GM23248 (cell line): ENCODE data around the gene FIGNL1. TPM values are rescaled to one million over a fixed set of nuclear protein-coding genes. Genes with fewer than 3 reads are reported as not detected.

Source experiments
- DNase-seq: peaks from one replicate; pipeline ENCODE4 v3.0.0-alpha.2; 2015
- H2AFZ ChIP-seq: fragments of 200-600 bp; sonication (generic); 2 replicates; pipeline ENCODE4 v1.6.1; 2016; ENCODE audit warnings: antibody characterized with exemption
- H3F3A ChIP-seq: fragments of 200-600 bp; sonication (generic); 2 replicates; pipeline ENCODE4 v1.6.1; 2016; ENCODE audit warnings: mild to moderate bottlenecking, antibody characterized with exemption, mixed run types; ENCODE audit not compliant: insufficient read depth
- H3K27ac ChIP-seq: fragments of 200-600 bp; sonication (generic); 2 replicates; pipeline ENCODE4 v1.5.1; 2016; ENCODE audit warnings: mild to moderate bottlenecking
- H3K27me3 ChIP-seq: fragments of 200-600 bp; sonication (generic); replicated peaks from 2 replicates; pipeline ENCODE4 v1.6.1; 2016; ENCODE audit warnings: mild to moderate bottlenecking; ENCODE audit not compliant: insufficient read depth
- H3K36me3 ChIP-seq: fragments of 200-600 bp; sonication (generic); 2 replicates; pipeline ENCODE4 v1.6.1; 2016; ENCODE audit warnings: low read depth, mild to moderate bottlenecking
- H3K4me1 ChIP-seq: fragments of 200-600 bp; sonication (generic); 2 replicates; pipeline ENCODE4 v1.6.1; 2016; ENCODE audit warnings: mild to moderate bottlenecking; ENCODE audit not compliant: insufficient read depth
- H3K4me2 ChIP-seq: fragments of 200-600 bp; sonication (generic); one replicate; pipeline ENCODE4 v1.6.1; 2016; ENCODE audit warnings: mild to moderate bottlenecking; ENCODE audit not compliant: unreplicated experiment
- H3K4me3 ChIP-seq: fragments of 200-600 bp; sonication (generic); 2 replicates; pipeline ENCODE4 v1.5.1; 2016; ENCODE audit warnings: mild to moderate bottlenecking
- H3K79me2 ChIP-seq: fragments of 200-600 bp; sonication (generic); 2 replicates; pipeline ENCODE4 v1.6.1; 2016; ENCODE audit warnings: mild to moderate bottlenecking; ENCODE audit not compliant: insufficient read depth
- H3K9ac ChIP-seq: fragments of 200-600 bp; sonication (generic); 2 replicates; pipeline ENCODE4 v1.6.1; 2016; ENCODE audit warnings: mild to moderate bottlenecking
- H3K9me2 ChIP-seq: fragments of 200-600 bp; sonication (generic); 2 replicates; pipeline ENCODE4 v1.6.1; 2016; ENCODE audit warnings: mixed run types, mild to moderate bottlenecking, moderate library complexity; ENCODE audit not compliant: insufficient read depth
- H3K9me3 ChIP-seq: fragments of 200-600 bp; sonication (generic); one replicate; pipeline ENCODE4 v1.6.1; 2017; ENCODE audit warnings: low read depth
- H4K20me1 ChIP-seq: fragments of 200-600 bp; sonication (generic); 2 replicates; pipeline ENCODE4 v1.6.0; 2016; ENCODE audit not compliant: insufficient read depth
- EZH2 ChIP-seq: fragments of 200-600 bp; sonication (generic); IDR thresholded peaks from 2 replicates; pipeline ENCODE4 v1.6.1; 2018; ENCODE audit warnings: antibody characterized with exemption, mild to moderate bottlenecking; ENCODE audit not compliant: insufficient read depth, poor library complexity, severe bottlenecking
- EZH2phosphoT487 ChIP-seq: fragments of 200-600 bp; sonication (generic); IDR thresholded peaks from 2 replicates; pipeline ENCODE4 v1.6.1; 2018; ENCODE audit warnings: antibody characterized with exemption, moderate library complexity, mild to moderate bottlenecking, low read depth; ENCODE audit not compliant: insufficient read depth
- WGBS, 2 experiments: methylation state at CpG; one replicate each; pipeline ENCODE4 v1.1.6; 2015 to 2017; ENCODE audit warnings: low lambda C conversion rate in 2 of 2, low coverage in 1 of 2; ENCODE audit errors: missing lambda C conversion rate in 2 of 2; 5-methylcytosine and 5-hydroxymethylcytosine counted together
- in situ Hi-C: fragments of 300-500 bp; cut with MboI; formaldehyde crosslinking; loops from 2 replicates; pipeline ENCODE4 v1.15.0; 2020
- polyA plus RNA-seq: library from polyadenylated mRNA; unstranded; fragments of >200 nt; fragmentation: Nextera tagmentation; extraction: Ambion mirVana; gene quantifications from 2 replicates; pipeline ENCODE4 v1.2.1, GENCODE V29; 2016
- total RNA-seq: library from RNA; depleted of rRNA; stranded (reverse); fragments of >200 nt; shearing (Covaris generic); gene quantifications from 2 replicates; pipeline ENCODE4 v1.2.3, GENCODE V29; 2014

Gene FIGNL1
- total and polyA plus RNA-seq, 2 experiments from 2014 or later, result 8.4 to 20.2 TPM

- TF ChIP-seq EZH2phosphoT487 (no peak), EZH2 (no peak)
- Histone ChIP-seq H3K9ac (no peak overlapping the region), H3K4me3 (no peak overlapping the region), H3K79me2 (no peaks in the 10 kb centered on the region), H3K9me2 (no peaks in the 10 kb centered on the region), H4K20me1 (no peaks in the 10 kb centered on the region), H3F3A (peaks cover 9% of the 10 kb centered on the region), H3K4me2 (no peak overlapping the region), H3K4me1 (peaks cover 17% of the 10 kb centered on the region), H3K36me3 (no peaks in the 10 kb centered on the region), H3K9me3 (no peaks in the 10 kb centered on the region), H3K27me3 (no peaks in the 10 kb centered on the region), H2AFZ (no peak overlapping the region), H3K27ac (no peak overlapping the region)
- WGBS, 2 experiments, result 19 to 26% methylated on average over 4 of the region's 4 CpGs
- DNase-seq, result no peak
- in situ Hi-C loops, result no loop called here
Observed at GRCh38 chr7:50431722-50432305, 18.3 kb downstream of the FIGNL1 start.

DNA sequence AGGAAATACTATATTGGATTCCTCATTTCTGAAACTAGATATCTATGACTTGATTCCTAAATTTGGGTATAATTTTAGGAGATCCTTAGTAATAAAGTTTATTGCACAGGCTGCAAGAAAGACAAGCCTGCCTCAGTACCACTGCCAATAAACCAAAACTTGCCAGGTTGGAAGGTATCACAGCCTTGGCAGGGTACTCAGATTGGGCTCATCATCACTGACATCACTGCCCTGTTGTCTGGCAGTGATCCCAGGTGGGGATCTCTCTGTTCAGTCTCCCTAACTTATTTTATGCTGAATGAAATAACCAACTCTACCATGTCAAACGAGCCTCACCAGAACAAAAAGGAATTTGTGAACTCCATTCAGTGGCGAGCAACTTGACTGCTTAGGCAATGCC lies 18.8 kb downstream of the FIGNL1 start:
- Histone ChIP-seq H3K4me1 (peaks cover 12% of the 10 kb centered on the region), H3K4me2 (no peak overlapping the region), H4K20me1 (no peaks in the 10 kb centered on the region), H3K9me3 (no peaks in the 10 kb centered on the region), H3K27ac (no peak overlapping the region), H2AFZ (no peak overlapping the region), H3K79me2 (no peaks in the 10 kb centered on the region), H3K36me3 (no peaks in the 10 kb centered on the region), H3F3A (peaks cover 6% of the 10 kb centered on the region), H3K4me3 (no peak overlapping the region), H3K27me3 (no peaks in the 10 kb centered on the region), H3K9me2 (no peaks in the 10 kb centered on the region), H3K9ac (no peak overlapping the region)
- in situ Hi-C loops, result no loop called here
- TF ChIP-seq EZH2phosphoT487 (no peak), EZH2 (no peak)
- WGBS, 2 experiments, result 52 to 63% methylated on average over 2 of the region's 2 CpGs
- no peak for DNase-seq

DNA sequence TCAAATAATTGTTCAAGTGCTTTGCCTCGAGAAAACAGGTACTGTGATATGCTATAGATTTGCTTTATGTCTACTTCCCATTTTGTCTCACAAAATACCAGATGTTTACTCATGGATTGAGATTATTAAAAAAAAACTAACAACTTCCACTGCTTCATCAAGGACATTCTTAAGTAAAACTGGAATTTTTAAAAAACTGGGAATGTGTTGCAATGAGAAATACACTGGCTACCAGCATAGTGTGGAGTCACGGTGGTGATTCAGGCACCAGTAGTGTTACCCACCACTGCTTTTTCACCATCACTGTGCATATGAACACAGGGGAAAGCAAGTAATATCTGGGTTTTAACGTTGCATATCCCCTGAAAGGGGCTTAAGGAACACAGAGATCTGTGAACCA lies 21.2 kb downstream of the FIGNL1 start:
- Histone ChIP-seq H3K27me3 (no peaks in the 10 kb centered on the region), H3K36me3 (no peaks in the 10 kb centered on the region), H3K4me3 (no peak overlapping the region), H4K20me1 (no peaks in the 10 kb centered on the region), H3K9me3 (no peaks in the 10 kb centered on the region), H3K4me1 (no peaks in the 10 kb centered on the region), H3F3A (no peaks in the 10 kb centered on the region), H3K4me2 (no peak overlapping the region), H2AFZ (no peak overlapping the region), H3K9ac (no peak overlapping the region), H3K9me2 (no peaks in the 10 kb centered on the region), H3K79me2 (no peaks in the 10 kb centered on the region), H3K27ac (no peak overlapping the region)
- in situ Hi-C loops, result no loop called here
- TF ChIP-seq EZH2 (no peak), EZH2phosphoT487 (no peak)
- no peak for DNase-seq
- 75 to 78% methylated on average over 3 of the region's 3 CpGs for WGBS, 2 experiments

DNA sequence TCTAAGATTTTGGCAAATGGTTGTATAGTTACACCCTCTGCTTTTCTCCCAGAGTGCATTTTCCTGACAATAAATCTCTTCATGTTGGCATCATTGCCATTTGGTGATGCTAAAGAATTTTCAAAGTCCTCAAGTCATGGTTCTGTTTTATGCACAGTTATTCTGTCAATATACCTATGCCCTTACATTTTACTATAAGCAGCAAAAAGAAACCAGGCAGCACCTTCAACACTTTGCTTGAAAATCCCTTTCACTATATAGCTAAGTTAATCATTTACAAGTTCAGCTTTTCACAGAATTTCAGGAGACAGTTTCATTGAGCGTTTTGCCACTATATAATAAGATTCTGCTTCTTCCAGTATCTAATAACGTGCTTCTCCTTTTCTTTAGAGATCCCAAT lies 22.6 kb downstream of the FIGNL1 start:
- Histone ChIP-seq H3K27ac (no peak overlapping the region), H3K9me3 (no peaks in the 10 kb centered on the region), H3K4me2 (no peak overlapping the region), H2AFZ (no peak overlapping the region), H3K9me2 (no peaks in the 10 kb centered on the region), H3K27me3 (no peaks in the 10 kb centered on the region), H3K9ac (no peak overlapping the region), H3K4me1 (no peaks in the 10 kb centered on the region), H3K4me3 (no peak overlapping the region), H3K36me3 (no peaks in the 10 kb centered on the region), H3F3A (no peaks in the 10 kb centered on the region), H3K79me2 (no peaks in the 10 kb centered on the region), H4K20me1 (no peaks in the 10 kb centered on the region)
- DNase-seq, result no peak
- WGBS, 2 experiments, result 74 to 88% methylated on average over 2 of the region's 2 CpGs
- no peak for TF ChIP-seq EZH2
- no peak for TF ChIP-seq EZH2phosphoT487
- in situ Hi-C loops, result no loop called here
